Germinal center (tissue), 1 donor: Measurements from ENCODE around the gene NEDD4L.

ENCODE experiments used
- DNase-seq: peaks from one replicate; pipeline ENCODE4 v3.0.0; 2012; ENCODE audit warnings: mixed read lengths, low spot score

NEDD4L gene

DNA sequence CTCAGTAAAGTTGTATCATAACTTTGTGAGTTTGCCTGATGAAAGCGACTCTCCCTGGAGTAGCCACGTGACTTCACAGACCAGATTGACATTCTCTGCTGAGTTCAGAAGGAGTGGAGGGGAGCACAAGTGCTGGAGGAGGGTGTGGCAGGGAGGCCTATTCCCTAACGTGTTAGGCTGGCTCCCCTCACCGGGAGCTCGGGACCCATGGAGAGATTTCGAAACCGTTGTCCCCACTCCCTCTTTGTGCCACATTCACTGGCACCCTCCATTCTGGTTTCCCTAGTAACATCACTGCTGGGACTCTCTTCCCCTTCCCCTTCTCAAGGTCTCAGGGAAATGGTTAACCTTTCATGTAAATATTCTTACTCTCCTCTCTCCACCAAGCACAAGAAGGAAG is 304.9 kb downstream of the NEDD4L start:
- no peak for DNase-seq

DNA sequence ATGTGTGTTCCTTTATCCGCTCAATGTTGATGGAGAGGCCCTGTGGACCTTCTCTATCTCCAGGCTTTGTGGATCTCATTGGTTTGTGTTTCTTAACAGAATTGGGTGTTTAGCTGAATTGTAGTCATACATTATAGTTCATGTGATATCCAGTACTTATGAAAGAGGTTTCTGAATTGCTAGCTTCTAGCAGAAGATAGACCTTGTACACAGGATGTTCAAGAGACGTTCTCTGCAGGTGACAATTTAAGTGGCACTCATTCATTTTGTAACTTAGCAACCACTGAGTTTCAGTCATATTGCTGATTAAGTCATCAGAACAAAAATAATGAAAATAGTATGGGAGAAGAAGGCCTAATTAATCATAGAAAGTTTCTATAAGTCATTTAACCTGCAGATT is 305.6 kb downstream of the NEDD4L start:
- no peak for DNase-seq

DNA sequence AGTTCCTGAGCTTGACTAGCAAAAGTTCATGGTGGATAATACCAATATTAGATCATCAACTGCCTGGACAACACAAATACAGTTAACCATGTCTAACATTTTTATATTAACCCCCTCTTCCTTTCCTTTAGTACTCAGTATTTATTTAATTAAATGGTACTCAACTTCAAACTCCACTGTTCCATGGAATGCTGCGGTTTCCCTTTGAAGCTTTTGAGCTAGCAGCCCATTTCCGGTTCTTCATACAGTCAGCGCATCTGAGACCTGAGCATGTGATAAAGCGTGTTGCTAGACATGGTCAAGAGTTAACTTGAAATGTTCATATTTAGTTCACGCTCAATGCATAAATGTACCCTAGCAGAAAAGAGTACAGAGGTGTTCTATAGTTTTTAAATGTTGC is 306.5 kb downstream of the NEDD4L start:
- DNase-seq: no peak

DNA sequence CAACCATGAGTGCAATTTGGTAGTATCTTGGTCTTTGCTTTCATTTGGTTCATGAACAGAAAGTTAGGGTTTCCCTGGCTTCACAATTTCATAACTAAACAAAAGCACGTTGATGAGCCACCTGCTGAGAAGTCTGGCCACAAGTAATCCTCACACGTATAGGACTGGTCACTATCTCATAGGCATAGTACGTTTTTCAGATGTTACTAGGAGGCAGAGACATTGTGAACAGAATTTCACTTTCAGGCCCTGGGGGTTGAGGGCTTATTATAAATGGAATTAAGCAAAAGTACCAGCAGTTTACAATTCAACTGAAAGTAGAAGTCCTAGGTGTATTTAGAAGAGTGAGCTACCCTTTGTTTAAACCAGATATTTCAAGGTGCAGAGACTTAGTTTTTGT is 307.8 kb downstream of the NEDD4L start:
- no peak for DNase-seq

DNA sequence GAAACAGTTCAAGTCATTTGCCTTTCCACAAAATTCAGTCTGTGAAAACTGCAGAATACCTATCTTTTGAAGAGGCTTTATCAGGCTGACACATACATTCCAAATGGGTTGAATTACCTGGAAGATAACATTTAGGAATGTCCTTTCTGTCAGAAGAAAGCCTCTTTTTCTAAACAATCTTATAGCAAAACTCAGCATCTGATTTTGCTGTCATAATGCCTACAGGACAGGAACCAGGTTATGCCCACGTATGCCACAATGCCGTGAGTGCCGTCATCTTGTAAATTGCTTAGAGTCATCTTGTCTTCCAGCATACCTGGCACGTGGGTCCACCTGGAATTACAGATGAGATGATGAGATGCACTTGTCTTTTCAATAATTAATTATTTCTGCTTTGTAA is 309.6 kb downstream of the NEDD4L start:
- DNase-seq: no peak

DNA sequence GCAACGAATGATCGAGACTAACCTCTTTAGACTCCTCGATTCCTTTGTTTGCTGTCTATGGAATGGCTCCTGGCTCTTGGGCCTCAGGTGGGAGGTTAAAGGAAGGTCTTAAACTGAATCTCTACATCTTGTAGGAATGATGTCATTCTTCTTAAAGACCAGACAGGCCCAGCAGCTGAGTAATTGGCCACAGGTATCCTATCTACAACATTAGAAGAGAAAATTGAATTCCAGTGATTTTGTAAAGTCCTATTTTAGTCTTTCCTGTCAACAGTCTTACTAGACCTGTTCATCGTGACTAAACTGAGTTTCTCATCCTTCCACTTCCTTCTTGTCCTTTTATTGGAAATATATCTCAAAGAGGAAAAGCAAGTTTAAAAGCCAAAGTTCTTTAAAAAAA is 310.0 kb downstream of the NEDD4L start:
- no peak for DNase-seq

DNA sequence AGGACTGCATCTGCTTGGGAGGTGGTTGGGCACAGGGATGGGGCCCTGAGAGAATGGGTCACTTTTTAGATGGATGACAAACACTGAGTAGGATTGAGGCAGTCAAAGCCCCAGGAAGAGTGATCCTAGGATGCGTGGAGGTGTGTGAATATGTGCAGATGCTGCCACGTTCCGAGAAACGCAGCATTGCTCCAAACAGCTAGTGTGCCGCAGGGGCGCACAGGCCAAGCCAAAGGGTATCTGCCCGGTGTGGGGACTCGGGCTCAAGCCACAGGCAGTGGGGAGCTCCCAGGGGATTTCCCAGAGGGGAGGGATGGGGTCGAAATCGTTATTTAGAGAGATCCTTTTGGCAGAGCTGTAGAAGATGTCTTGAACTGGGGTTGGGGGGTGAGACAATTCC is 310.8 kb downstream of the NEDD4L start:
- DNase-seq: no peak

DNA sequence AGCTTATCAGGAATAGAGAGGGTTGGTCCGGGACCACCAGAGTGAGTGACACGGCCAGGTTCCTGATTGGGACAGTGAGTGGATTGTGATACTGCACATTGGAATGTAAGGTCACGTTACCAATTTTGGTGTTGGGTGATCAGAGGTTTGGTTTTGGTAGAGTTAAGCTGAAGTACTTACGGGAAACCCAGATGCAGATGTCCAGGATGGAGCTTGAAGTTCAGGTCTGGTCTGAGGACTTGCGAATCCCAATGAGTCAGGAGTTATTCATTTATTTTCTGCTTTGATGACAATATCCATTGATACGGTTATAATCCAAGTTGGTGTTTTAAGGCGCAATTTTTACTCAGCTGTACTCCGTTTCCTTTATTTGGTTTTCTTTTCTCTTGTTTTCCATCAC is 311.2 kb downstream of the NEDD4L start:
- no peak for DNase-seq

DNA sequence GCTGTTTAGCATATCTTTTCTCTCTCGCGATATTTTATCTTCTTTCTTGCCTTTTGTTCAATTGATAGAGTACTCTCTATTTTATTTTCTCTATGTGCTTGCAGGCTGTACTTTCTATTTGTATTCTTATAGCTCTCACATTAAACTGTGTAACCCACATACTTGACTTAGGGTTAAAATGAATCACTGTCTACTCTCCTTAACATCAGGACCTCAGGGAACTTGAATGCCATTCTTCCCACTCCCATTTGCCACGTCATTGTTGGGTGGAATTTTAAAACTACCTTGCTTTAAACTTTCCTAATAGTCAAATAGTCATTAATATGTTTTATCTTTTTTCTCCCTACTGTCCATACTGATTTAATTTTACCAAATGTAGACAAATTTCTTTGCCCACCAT is 315.2 kb downstream of the NEDD4L start:
- DNase-seq: no peak

DNA sequence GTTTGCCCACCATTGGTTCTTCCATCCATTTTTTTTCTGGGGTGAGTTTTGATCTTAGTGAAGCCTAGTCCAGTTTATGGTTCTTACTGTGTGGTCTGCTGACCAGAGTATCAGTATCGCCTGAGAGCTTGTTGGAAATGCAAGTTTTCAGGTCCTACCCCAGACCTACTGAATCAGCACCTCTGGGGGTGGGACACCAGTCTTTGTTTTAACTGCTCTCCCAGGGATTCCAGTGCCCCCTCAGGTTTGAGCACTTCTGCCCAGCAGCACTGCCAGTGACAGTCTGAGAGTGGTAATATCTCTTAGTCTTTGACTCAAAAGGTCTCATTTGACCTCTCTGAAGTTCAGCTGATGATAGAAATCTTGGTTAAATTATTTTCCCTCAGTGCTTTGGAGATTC is 315.6 kb downstream of the NEDD4L start:
- DNase-seq: no peak

DNA sequence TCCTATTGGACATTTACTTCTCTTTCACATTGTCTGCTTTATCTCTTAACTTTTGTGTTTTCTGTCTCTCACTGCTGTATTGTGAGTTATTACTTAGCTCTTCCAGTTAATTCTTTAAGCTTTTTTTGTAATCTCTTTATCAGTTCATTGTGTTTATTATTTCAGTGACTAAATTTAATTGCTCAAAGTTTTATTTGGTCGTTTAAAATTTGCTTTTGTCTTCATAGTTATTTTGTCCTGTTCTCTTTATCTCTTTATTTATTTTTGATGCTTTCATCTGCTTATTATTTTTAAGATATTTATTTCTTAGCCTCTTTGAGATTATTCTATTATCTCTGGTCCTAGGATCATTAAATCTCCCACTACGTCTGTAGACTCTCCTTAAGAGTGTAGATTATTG is 316.3 kb downstream of the NEDD4L start:
- no peak for DNase-seq

DNA sequence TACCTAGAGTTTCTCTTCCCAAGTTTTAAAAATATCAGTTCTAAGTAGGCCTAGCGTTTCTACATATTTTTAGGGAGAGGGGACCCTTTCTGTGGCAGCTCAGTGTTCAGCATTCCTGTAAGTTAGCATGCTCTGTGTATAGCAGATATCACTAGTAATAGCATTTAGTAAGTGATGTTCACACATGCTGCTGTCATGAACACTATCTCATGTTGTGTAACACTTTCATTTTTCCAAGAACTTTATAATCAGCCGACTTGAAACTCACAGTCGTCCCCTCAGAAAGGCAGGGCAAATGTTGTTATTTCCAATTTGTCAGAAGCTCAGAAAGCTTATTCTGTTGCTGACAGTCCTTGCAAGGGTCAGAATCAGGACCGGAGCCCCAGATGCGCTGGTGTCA is 317.2 kb downstream of the NEDD4L start:
- no peak for DNase-seq

DNA sequence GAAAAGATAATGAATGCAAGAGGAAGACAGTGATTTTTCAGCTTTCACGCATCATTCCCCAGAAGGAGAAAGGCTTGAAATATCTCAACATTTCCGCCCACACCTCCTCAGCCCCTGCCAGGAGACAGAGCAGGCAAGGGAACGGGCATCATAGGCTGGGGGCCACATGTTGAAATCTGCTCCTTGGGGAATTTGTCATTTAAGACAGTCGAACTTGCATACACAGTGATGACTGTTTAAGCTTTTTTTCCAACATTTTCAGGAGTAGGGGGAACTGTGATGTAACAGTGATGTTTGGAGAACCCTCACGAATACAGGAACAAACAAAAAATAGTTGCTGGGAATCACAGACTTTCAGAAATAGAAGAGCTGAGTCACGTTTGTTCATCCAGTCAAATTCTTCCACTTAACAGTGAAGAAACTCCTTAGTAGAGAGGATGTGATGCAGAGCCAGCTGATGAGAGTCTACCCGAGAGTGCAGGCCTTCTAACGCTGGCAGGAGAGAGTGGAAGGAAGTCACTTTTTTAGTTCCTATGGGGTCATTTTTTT is 318.1 kb downstream of the NEDD4L start:
- no peak for DNase-seq

DNA sequence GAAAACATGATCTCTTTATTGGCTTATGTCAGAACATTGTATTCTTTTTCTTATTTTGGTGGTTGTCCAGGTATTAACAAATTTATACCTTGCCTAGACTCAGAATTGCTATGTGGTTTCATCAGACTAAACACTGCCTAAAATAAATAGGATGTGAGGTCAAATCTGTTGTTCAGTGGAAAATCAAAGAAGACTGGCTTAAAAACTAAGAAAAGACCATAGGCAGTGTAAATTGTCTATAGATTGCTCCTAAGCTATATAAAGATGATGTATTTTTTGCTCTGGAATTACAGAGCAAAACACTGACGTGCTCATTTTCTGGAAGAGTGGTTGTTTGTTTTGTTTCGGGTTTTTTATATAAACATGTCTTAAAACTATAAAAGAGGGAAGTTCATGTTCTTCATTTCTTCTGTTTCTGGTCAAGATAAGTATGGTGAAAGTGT is 318.8 kb downstream of the NEDD4L start:
- no peak for DNase-seq

DNA sequence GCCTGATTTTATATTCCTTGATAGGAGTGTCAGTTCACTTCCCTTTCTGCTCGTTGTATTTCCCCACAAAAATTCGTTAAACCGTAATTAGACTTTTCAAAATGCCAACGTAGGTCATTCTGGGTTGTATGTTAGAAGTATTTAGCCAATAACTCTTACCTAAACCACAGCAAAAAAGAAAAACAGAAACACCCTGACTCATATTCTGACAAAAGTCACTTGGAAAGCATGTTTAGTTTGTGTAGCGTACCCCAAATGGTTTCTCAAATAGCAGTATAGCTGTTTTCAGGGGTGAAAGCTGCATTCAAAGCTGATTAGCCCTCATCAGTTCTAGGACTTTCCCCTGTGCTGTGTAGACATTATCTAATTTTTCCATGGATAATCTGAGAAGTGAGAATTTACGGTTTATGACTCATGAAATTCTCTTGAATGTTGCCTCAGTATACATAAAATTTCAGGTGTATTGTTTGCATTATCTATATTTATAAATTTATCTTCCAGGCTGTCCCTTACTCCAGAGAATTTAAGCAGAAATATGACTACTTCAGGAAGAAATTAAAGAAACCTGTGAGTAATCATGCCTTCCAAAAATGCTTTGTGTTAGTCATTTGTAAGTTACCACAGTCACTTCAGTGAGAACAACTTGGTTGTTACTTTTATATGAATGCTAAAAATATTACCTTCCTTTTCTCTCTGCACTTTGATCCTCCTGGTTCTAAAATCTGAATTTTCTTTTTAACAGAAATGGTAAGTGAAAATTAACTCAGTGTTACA is 319.9 kb downstream of the NEDD4L start:
- no peak for DNase-seq

DNA sequence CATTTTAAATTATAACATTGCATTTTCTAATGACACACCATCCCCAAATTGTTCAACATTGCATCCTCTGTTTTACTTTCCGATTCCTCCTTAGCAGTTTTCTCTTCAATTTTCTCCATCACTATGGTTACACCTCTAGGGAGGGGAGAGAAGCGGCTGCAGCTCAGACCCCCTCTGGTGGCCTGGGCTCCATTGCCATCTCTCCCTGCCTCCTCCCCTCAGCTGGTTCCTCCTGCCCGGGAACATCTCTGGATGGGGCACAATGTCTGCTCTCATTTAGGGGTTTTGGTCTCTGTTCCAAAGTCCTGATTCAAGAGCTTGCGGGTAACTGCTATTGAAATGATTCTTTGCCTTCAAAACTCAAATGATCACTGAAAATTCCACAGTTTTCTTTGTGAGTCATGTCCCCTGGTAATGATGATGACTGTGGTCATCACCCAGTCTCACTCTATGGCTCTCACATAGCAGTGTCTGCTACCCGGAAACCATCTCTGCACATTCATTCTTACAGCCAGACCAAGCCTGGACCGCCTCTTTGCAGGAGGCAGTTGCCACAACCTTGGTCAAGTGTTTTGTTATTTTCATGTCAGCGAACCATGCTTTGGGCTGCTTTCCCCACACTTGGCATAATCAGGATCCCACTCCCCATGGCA is 321.0 kb downstream of the NEDD4L start:
- DNase-seq: no peak

DNA sequence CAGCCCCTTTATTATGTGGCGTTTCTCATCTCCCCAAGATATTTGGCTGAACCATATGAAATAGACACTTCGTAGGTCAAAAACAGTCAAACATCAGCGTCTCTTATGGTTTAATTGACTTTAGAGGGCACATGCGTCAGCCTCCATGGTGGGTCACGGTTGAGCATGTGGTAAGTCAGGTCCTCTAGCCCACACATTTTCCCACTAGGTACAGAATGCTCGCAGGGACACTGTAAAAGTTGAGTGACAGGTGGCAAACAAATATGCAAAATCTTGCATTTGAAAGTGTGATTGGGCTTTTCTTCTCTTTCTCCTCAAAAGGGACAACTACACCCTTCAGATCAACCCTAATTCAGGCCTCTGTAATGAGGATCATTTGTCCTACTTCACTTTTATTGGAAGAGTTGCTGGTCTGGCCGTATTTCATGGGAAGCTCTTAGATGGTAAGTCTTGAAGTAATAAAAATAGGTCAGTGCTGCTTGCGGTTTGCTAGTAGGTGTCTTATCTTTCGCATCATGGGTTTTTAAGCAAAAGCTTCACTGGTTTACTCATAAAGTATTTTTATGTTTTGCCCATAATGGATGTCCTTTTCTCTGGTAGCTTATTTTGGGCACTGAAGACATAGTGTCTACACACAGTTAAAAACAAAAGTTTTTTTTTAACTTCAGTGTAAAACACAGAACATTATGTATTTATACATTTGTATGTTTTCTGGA is 323.6 kb downstream of the NEDD4L start:
- no peak for DNase-seq

DNA sequence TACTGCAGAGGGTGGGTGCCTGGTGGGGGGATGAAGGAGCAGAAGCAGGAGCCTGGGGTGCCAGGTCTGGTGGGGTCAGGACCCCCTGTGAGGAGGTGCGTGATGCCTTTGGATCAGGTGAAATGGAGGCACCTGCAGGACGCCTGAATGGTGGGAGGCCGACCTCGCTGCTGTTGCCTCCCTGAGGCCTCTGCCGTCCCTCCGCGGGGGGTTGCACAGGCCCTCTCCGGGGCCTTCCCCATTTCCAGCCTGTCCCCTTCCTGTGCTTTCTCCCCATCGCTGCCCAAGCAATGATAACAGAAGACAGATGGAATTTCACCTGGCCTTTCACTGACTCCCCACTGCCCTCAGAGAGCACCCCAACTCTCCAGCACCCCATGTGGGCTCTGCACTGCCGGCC is 325.6 kb downstream of the NEDD4L start:
- no peak for DNase-seq

DNA sequence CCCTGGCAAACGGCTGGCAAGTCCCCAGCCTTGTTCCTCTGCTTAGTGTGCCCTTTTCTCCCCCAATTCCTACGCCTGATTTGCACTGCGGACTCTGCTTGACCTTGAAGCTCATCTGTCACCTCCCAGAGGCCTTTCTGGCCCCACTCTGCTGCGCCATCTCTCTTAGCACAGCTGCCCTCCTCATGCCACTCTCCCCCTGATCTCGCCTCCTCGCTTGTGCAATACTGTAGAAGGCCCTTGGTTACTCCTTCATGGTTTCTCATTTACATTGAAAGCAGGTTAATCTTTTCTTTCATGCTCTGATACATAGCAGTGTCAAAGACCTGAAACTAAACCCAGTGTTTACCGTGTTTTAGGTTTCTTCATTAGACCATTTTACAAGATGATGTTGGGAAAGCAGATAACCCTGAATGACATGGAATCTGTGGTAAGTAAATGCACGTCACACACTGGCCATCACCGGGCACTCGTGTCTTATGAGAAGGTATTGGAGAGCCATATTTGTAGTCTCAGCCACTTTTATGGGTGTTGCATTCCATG is 326.1 kb downstream of the NEDD4L start:
- no peak for DNase-seq

DNA sequence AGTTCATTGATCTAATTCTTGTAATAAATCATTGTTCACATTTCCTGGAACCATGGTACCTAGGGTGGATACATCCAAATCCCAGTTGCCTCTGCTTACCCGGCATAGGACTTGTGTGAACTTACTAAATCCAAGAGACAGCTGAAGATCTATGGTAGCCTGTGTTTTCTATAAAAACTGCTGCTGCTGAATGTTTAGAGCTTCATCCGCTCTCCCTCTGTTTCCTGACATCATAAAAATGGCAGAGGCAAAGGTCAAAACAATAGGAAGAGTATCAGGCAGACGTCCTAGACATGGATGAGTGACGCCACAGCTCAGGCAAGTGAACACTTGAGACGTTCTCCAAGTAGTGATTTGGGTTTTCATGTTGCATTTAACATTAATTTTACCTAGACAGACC is 326.6 kb downstream of the NEDD4L start:
- no peak for DNase-seq

DNA sequence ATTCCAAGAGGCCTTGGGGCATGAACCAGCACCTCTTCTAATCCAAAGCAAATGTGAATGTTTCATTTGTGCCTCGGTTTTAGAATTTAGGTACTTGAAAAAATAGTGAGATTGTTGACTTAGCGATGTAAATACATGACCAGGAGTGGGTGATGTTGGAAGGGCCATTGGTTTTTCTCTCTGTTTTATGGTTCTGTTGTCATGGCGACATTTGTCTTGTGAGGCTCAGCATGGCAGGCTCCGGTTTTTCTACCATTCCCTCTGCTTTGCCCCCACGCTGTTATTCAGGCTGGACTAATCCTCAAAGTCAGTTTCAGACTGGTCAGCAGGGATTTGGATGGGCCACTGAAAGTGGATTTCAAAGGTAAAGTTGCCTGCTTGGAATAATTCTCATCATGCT is 329.5 kb downstream of the NEDD4L start:
- DNase-seq: no peak

DNA sequence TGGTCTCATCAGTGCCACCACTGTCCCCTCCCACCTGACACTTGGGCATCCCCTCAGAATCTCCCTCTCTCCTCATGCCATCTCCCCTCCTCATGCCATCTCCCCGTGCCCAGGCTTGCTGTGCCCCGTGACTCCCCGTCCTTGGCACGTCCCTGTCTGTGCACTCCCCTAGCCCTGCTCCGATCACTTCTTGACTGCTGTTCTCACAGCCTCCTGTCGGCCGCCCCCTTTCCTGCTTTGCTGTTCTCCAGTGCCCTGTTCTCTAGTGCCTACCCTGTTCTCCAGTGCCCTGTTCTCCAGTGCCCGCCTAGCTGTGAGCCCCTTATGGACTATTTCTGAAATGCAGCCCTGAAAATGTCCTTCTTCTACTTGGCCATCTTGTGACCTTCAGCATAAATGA is 331.0 kb downstream of the NEDD4L start:
- no peak for DNase-seq
